T follicular helper cell (primary cell): Measurements from ENCODE around the gene ZBTB4.

Experiments
- DNase-seq: peaks from one replicate; pipeline ENCODE4 v3.0.0-alpha.2; 2020; ENCODE audit warnings: low read depth
- total RNA-seq, 2 experiments: gene quantifications; one replicate each; lab custom pipeline; 2026; lab: John Stamatoyannopoulos, UW

The ZBTB4 gene, protein sequence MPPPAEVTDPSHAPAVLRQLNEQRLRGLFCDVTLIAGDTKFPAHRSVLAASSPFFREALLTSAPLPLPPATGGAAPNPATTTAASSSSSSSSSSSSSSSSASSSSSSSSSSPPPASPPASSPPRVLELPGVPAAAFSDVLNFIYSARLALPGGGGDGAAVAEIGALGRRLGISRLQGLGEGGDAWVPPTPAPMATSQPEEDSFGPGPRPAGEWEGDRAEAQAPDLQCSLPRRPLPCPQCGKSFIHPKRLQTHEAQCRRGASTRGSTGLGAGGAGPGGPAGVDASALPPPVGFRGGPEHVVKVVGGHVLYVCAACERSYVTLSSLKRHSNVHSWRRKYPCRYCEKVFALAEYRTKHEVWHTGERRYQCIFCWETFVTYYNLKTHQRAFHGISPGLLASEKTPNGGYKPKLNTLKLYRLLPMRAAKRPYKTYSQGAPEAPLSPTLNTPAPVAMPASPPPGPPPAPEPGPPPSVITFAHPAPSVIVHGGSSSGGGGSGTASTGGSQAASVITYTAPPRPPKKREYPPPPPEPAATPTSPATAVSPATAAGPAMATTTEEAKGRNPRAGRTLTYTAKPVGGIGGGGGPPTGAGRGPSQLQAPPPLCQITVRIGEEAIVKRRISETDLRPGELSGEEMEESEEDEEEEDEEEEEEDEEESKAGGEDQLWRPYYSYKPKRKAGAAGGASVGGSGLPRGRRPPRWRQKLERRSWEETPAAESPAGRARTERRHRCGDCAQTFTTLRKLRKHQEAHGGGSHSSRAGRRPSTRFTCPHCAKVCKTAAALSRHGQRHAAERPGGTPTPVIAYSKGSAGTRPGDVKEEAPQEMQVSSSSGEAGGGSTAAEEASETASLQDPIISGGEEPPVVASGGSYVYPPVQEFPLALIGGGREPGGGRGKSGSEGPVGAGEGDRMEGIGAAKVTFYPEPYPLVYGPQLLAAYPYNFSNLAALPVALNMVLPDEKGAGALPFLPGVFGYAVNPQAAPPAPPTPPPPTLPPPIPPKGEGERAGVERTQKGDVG
- 44.3 to 197 reads per million in 2 experiments for total RNA-seq

GRCh38 chr17:7479213-7480088, at the start of gene ZBTB4:
ZBTB4 (minus strand) TSS chr17:7479631; CDS start chr17:7466801, 12,830 bp downstream.
- peak; percentile 64 for DNase-seq

DNA sequence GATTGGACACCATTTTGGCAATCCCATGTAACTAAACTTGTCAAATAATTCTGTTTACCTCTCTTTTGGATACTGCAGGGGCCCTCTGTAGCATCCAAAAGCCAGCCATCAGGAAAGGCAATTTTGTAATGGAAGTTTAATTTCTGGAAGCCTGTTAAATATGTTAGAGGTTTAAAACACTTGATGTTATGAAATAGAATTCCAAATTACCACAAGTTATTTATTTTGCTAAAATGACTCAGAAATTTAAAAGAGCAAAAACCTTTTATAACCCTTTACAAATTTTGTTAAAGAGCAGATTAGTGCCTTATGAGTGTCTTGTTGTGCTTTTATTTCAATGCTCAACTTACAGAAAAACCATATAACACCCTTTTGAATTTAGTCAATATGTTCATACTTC, 49.4 kb upstream of the ZBTB4 start:
- DNase-seq = no peak

- peak; percentile 31 for DNase-seq
Observed at GRCh38 chr17:7523033-7523432, 43.6 kb upstream of the ZBTB4 start.

DNA sequence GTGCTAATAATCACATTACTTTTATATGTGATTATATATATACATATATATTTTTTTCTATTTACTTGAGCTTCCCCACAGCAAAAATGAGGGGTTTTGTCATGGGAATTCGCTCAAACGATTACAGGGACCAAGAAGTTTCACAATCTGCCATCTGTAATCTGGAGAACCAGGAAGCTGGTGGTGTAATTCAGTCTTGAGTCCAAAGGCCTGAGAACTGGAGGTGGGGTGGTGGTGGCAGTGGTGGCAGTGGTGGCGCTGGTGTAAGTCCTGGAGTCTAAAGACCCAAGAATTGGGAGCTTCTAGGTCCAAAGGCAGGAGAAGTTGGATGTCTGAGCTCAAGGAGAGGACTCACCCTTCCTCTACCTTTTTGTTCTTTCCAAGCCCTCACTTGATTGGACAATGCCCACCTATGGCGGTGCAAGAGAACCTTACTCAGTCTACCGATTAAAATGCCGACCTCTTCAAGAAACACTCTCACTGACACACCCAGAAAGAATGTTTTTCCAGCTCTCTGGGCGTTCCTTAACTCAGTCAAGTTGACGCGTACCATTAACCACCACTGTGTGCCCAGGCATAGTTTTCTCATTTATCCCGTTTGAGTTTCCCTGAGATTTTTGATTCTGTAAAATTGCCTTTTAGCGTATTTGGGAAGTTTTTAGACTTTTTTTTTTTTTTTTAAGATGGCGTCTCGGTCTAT, 36.6 kb upstream of the ZBTB4 start:
- DNase-seq = no peak

DNA sequence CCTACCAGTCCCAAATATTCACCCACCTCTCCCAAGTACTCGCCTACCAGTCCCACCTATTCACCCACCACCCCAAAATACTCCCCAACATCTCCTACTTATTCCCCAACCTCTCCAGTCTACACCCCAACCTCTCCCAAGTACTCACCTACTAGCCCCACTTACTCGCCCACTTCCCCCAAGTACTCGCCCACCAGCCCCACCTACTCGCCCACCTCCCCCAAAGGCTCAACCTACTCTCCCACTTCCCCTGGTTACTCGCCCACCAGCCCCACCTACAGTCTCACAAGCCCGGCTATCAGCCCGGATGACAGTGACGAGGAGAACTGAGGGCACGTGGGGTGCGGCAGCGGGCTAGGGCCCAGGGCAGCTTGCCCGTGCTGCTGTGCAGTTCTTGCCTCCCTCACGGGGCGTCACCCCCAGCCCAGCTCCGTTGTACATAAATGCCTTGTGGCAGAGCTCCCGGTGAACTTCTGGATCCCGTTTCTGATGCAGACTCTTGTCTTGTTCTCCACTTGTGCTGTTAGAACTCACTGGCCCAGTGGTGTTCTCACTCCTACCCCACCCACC, 34.5 kb upstream of the ZBTB4 start:
- no peak for DNase-seq

DNA sequence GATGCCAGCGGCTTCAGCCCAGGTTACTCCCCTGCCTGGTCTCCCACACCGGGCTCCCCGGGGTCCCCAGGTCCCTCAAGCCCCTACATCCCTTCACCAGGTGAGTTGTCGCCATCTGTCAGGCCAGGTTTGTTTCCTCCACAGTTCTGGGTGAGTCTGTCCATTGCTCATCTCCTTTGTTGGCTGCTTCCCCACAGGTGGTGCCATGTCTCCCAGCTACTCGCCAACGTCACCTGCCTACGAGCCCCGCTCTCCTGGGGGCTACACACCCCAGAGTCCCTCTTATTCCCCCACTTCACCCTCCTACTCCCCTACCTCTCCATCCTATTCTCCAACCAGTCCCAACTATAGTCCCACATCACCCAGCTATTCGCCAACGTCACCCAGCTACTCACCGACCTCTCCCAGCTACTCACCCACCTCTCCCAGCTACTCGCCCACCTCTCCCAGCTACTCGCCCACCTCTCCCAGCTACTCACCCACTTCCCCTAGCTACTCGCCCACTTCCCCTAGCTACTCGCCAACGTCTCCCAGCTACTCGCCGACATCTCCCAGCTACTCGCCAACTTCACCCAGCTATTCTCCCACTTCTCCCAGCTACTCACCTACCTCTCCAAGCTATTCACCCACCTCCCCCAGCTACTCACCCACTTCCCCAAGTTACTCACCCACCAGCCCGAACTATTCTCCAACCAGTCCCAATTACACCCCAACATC, 33.6 kb upstream of the ZBTB4 start:
- DNase-seq = no peak

- no peak for DNase-seq
Observed at GRCh38 chr17:7512105-7512504, 32.7 kb upstream of the ZBTB4 start.

- no peak for DNase-seq
Observed at GRCh38 chr17:7511108-7511507, 31.7 kb upstream of the ZBTB4 start.

GRCh38 chr17:7509937-7510336, 30.5 kb upstream of the ZBTB4 start:
- DNase-seq = no peak

DNA sequence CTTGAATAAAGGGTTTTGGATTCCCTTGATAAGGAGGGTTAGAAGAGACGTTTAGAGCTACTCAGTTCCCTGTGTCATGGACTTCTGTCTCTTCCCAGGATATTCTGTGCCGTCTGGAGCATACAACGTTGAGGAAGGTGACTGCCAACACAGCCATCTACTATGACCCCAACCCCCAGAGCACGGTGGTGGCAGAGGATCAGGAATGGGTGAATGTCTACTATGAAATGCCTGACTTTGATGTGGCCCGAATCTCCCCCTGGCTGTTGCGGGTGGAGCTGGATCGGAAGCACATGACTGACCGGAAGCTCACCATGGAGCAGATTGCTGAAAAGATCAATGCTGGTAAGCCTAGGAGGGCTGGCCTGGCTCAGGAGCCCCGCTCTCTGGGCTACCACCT, 29.4 kb upstream of the ZBTB4 start:
- no peak for DNase-seq

GRCh38 chr17:7508145-7508544, 28.7 kb upstream of the ZBTB4 start:
- no peak for DNase-seq

GRCh38 chr17:7503521-7503920, 24.1 kb upstream of the ZBTB4 start:
- no peak for DNase-seq

- DNase-seq = no peak
Observed at GRCh38 chr17:7502987-7503386, 23.6 kb upstream of the ZBTB4 start.

- DNase-seq = no peak
Observed at GRCh38 chr17:7502171-7502847, 22.9 kb upstream of the ZBTB4 start.

GRCh38 chr17:7501729-7502128, 22.3 kb upstream of the ZBTB4 start:
- DNase-seq = no peak

DNA sequence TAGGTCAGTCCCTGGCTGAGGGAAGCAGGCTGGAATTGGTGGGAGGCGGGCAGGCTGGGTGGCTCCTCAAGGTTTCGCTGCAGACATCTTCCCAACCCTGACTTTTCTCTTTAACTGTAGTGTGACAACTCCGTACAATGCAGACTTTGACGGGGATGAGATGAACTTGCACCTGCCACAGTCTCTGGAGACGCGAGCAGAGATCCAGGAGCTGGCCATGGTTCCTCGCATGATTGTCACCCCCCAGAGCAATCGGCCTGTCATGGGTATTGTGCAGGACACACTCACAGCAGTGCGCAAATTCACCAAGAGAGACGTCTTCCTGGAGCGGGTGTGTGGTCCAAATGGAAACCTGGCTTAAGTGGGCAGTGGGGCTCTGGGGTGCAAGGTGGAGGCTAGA, 19.7 kb upstream of the ZBTB4 start:
- DNase-seq = no peak

DNA sequence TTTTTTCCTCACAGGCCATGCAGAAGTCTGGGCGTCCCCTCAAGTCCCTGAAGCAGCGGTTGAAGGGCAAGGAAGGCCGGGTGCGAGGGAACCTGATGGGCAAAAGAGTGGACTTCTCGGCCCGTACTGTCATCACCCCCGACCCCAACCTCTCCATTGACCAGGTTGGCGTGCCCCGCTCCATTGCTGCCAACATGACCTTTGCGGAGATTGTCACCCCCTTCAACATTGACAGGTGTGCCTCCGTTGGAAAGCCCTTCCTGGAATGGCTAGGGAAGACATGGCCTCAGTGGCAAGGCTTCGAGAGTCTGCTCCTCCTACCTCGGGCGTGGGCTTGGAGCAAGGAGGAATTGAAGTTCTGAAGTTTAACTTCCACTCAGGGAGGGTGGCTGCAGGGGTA, 18.2 kb upstream of the ZBTB4 start:
- DNase-seq = no peak

GRCh38 chr17:7497228-7497627, 17.8 kb upstream of the ZBTB4 start:
- DNase-seq = no peak

GRCh38 chr17:7496470-7497183, 17.2 kb upstream of the ZBTB4 start:
- no peak for DNase-seq
